GM21529 (cell line): ENCODE results near the gene EDN1.

Experiments used
- ATAC-seq: cut with Tn5 transposase; IDR thresholded peaks from one replicate; pipeline ENCODE4 v1.9.1; 2021; ENCODE audit not compliant: unreplicated experiment

EDN1 gene

DNA sequence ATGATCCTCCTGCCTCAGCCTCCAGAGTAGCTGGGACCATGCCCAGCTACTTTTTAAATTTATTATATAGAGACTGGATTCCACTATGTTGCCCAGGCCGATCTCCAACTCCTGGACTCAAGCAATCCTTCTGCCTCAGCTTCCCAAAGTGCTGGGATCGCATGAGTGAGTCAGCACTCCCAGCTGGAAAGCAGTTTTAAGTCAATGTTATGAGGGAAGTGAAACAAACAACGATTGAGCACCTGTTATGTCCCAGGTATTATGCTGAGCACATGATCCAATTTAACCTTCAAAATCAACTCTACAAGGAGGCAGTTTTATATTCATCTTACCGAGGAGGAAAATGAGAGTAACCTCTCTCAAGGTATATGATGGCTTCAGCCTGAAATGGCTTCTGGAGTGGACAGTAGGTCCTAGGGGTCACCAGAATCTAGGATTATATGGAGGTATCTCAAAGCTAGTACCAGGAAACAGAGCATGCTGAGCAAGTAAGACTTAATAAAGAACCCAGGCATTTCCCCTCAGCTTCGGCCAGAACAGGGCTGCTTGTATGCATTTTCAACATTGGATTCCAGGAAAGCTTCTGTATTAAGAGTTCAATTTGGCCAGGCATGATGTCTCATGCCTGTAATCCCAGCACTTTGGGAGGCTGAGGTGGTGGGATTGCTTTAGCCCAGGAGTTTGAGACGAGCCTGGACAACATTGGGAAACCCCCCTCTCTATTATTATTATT is 55.0 kb downstream of the EDN1 start:
- ATAC-seq, result no peak

DNA sequence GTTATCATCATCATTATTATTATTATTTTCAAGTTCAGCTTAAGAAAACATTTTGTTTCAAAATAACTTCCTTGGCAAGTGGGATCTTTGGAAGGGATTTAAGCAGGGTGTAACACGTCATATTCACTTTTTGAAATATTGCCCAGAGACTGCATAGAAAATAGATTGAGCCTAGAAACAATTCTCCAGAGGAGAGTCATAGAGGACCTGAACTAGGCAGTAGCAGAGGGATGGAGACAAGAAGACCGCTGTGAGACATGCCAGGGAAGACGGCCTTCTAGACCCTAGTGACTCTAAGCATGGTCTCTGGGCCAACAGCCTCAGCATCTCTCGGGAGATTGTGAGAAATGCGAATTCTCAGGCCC is 55.5 kb downstream of the EDN1 start:
- ATAC-seq, result no peak
